Measurements from ENCODE around the gene TSPEAR.

TSPEAR gene

GRCh38 chr21:44509539-44509938 is 201.8 kb downstream of the TSPEAR start:
- no peaks in the 10 kb centered on the region for H3K36me3 ChIP-seq (ENCODE audit: control insufficient read depth, insufficient read depth, low read length)
- TF ChIP-seq CTCF (IDR thresholded peaks at IDR 0.05; ENCODE audit: insufficient read depth, low read length, poor library complexity, severe bottlenecking): peak; percentile 28
- no peak for DNase-seq (ENCODE audit: extremely low read depth, insufficient read length)
- H3K27me3 ChIP-seq (replicated peaks; ENCODE audit: control insufficient read depth, insufficient read depth, low read length): no peaks in the 10 kb centered on the region; the same call in 1 of the 2 replicates
- H3K4me3 ChIP-seq (replicated peaks; ENCODE audit: low read depth, low read length): no peak overlapping the region

- Histone ChIP-seq H3K36me3 (ENCODE audit: control insufficient read depth, insufficient read depth, low read length) (no peaks in the 10 kb centered on the region), H3K27me3 (replicated peaks; ENCODE audit: control insufficient read depth, insufficient read depth, low read length) (no peaks in the 10 kb centered on the region; the same call in 1 of the 2 replicates), H3K4me3 (replicated peaks; ENCODE audit: low read depth, low read length) (no peak overlapping the region)
- TF ChIP-seq CTCF (IDR thresholded peaks at IDR 0.05; ENCODE audit: insufficient read depth, low read length, poor library complexity, severe bottlenecking): no peak
- DNase-seq (ENCODE audit: extremely low read depth, insufficient read length): no peak
These were observed 202.5 kb downstream of the TSPEAR start for GRCh38 chr21:44508711-44509445.

- no peak overlapping the region for H3K4me3 ChIP-seq (replicated peaks; ENCODE audit: low read depth, low read length)
These were observed 203.0 kb downstream of the TSPEAR start for GRCh38 chr21:44508426-44508710.

GRCh38 chr21:44507673-44508425 is 203.5 kb downstream of the TSPEAR start:
- no peak for TF ChIP-seq CTCF (IDR thresholded peaks at IDR 0.05; ENCODE audit: insufficient read depth, low read length, poor library complexity, severe bottlenecking)
- H3K27me3 ChIP-seq (replicated peaks; ENCODE audit: control insufficient read depth, insufficient read depth, low read length): no peaks in the 10 kb centered on the region; the same call in 1 of the 2 replicates
- H3K4me3 ChIP-seq (replicated peaks; ENCODE audit: low read depth, low read length): no peak overlapping the region
- no peaks in the 10 kb centered on the region for H3K36me3 ChIP-seq (ENCODE audit: control insufficient read depth, insufficient read depth, low read length)
- no peak for DNase-seq (ENCODE audit: extremely low read depth, insufficient read length)

More at GRCh38 chr21:44508426-44508710, 203.0 kb downstream of the TSPEAR start:
- no peak for DNase-seq (ENCODE audit: extremely low read depth, insufficient read length)
- Histone ChIP-seq H3K36me3 (ENCODE audit: control insufficient read depth, insufficient read depth, low read length) (no peaks in the 10 kb centered on the region), H3K27me3 (replicated peaks; ENCODE audit: control insufficient read depth, insufficient read depth, low read length) (no peaks in the 10 kb centered on the region; the same call in 1 of the 2 replicates)
- TF ChIP-seq CTCF (IDR thresholded peaks at IDR 0.05; ENCODE audit: insufficient read depth, low read length, poor library complexity, severe bottlenecking): no peak

- DNase-seq (ENCODE audit: extremely low read depth, insufficient read length): no peak
- TF ChIP-seq CTCF (IDR thresholded peaks at IDR 0.05; ENCODE audit: insufficient read depth, low read length, poor library complexity, severe bottlenecking): no peak
These were observed 204.8 kb downstream of the TSPEAR start for GRCh38 chr21:44506279-44507255.

More at GRCh38 chr21:44506279-44507255, 204.8 kb downstream of the TSPEAR start:
- H3K4me3 ChIP-seq (replicated peaks; ENCODE audit: low read depth, low read length): no peak overlapping the region
- H3K36me3 ChIP-seq (ENCODE audit: control insufficient read depth, insufficient read depth, low read length): no peaks in the 10 kb centered on the region
- H3K27me3 ChIP-seq (replicated peaks; ENCODE audit: control insufficient read depth, insufficient read depth, low read length): no peaks in the 10 kb centered on the region; the same call in 1 of the 2 replicates

Data from GM06990 (cell line).